OCI-LY7 (cell line): Measurements from ENCODE around the gene IGF1R. TPM values are rescaled to one million over a fixed set of nuclear protein-coding genes. Genes with fewer than 3 reads are reported as not detected.

ENCODE experiments used
- BruUV-seq: library from RNA; stranded (reverse); fragments of 400-500 nt; replicated peaks from 2 replicates; lab custom pipeline; 2021; lab: Mats Ljungman, UMichigan
- CTCF ChIA-PET: fragments of 300-600 bp; sonication (Branson Sonifier 250); formaldehyde crosslinking; loops from one replicate; lab custom pipeline; 2022; ENCODE audit warnings: antibody characterized with exemption; ENCODE audit not compliant: unreplicated experiment; lab: Charles Lee
- POLR2A ChIA-PET: fragments of 300-600 bp; sonication (Branson Sonifier 250); formaldehyde crosslinking; loops from one replicate; lab custom pipeline; 2022; ENCODE audit warnings: antibody characterized with exemption; lab: Charles Lee
- DNase-seq: peaks from one replicate; pipeline ENCODE4 v3.0.0-alpha.2; 2015; ENCODE audit warnings: low spot score
- H2AFZ ChIP-seq: fragments of 200-600 bp; sonication (generic), shearing (Covaris generic); 2 replicates; pipeline ENCODE4 v1.6.1; 2014; ENCODE audit warnings: mild to moderate bottlenecking, antibody characterized with exemption, low read length, moderate library complexity
- H3K27ac ChIP-seq: fragments of 200-600 bp; sonication (generic); 2 replicates; pipeline ENCODE4 v1.5.1; 2014; ENCODE audit warnings: mixed run types, low read depth, mild to moderate bottlenecking, moderate library complexity, low read length, inconsistent platforms; ENCODE audit not compliant: poor library complexity, severe bottlenecking
- H3K36me3 ChIP-seq: fragments of 200-600 bp; sonication (generic); 2 replicates; pipeline ENCODE4 v1.6.1; 2014; ENCODE audit warnings: mild to moderate bottlenecking, antibody characterized with exemption, low read length, moderate library complexity, mixed read lengths; ENCODE audit not compliant: insufficient read depth
- H3K4me1 ChIP-seq: fragments of 200-600 bp; sonication (generic); 2 replicates; pipeline ENCODE4 v1.5.1; 2014; ENCODE audit warnings: mild to moderate bottlenecking, low read length; ENCODE audit not compliant: insufficient read depth, poor library complexity, severe bottlenecking
- H3K4me2 ChIP-seq: fragments of 200-600 bp; sonication (generic); 2 replicates; pipeline ENCODE4 v1.6.1; 2014; ENCODE audit warnings: mild to moderate bottlenecking, low read length
- H3K4me3 ChIP-seq: fragments of 200-600 bp; sonication (generic); 2 replicates; pipeline ENCODE4 v1.5.1; 2014; ENCODE audit warnings: mild to moderate bottlenecking, low read depth, low read length; ENCODE audit not compliant: poor library complexity, severe bottlenecking
- H3K79me2 ChIP-seq: fragments of 200-600 bp; sonication (generic); 2 replicates; pipeline ENCODE4 v1.6.1; 2016; ENCODE audit warnings: low read depth, mild to moderate bottlenecking, low read length, moderate library complexity, mixed read lengths; ENCODE audit not compliant: insufficient read depth
- H3K9me2 ChIP-seq: fragments of 200-600 bp; sonication (generic); 2 replicates; pipeline ENCODE4 v1.6.1; 2016; ENCODE audit warnings: mild to moderate bottlenecking, low read length, mixed read lengths; ENCODE audit not compliant: insufficient read depth
- H3K9me3 ChIP-seq: fragments of 200-600 bp; sonication (generic); 2 replicates; pipeline ENCODE4 v1.6.1; 2014; ENCODE audit warnings: mild to moderate bottlenecking, mixed run types, low read length, mixed read lengths
- H4K20me1 ChIP-seq: fragments of 200-600 bp; sonication (generic); 2 replicates; pipeline ENCODE4 v1.6.1; 2014; ENCODE audit warnings: mild to moderate bottlenecking, antibody characterized with exemption, low read length, moderate library complexity, mixed read lengths; ENCODE audit not compliant: insufficient read depth
- CTCF ChIP-seq: fragments of 200-600 bp; sonication (generic); conservative IDR thresholded peaks from 2 replicates; pipeline ENCODE4 v1.5.1; 2014; ENCODE audit warnings: mild to moderate bottlenecking, antibody characterized with exemption, low read length, moderate library complexity, mixed read lengths
- EZH2phosphoT487 ChIP-seq: fragments of 200-600 bp; sonication (generic); IDR thresholded peaks from 2 replicates; pipeline ENCODE4 v1.6.1; 2018; ENCODE audit warnings: low read depth, borderline replicate concordance, mild to moderate bottlenecking, mixed run types, antibody characterized with exemption, low read length, moderate library complexity, mixed read lengths
- intact Hi-C: fragments of 100-400 bp; cut with micrococcal nuclease; formaldehyde crosslinking; loops from one replicate; pipeline ENCODE4 v1.10.0; 2022; ENCODE audit not compliant: unreplicated experiment
- total RNA-seq, 2 experiments: library from RNA; depleted of rRNA in 1 of 2; stranded (reverse); fragments of >200 nt in 1 of 2; shearing (Covaris generic) in 1 of 2; gene quantifications; 2 replicates each; pipeline ENCODE4 v1.2.3, GENCODE V29; 2014 to 2022

The IGF1R gene
- total RNA-seq, 2 experiments from 2014 or later: 26.5 to 29.1 TPM

- no peak for DNase-seq
- no TSS peak for BruUV-seq
- no peak overlapping the region for H2AFZ ChIP-seq
- H3K79me2 ChIP-seq: no peaks in the 10 kb centered on the region
- no peaks in the 10 kb centered on the region for H4K20me1 ChIP-seq
- H3K4me1 ChIP-seq: peaks cover 9% of the 10 kb centered on the region
- no peaks in the 10 kb centered on the region for H3K9me2 ChIP-seq
- no peak overlapping the region for H3K4me2 ChIP-seq
- TF ChIP-seq CTCF (no peak), EZH2phosphoT487 (no peak)
- H3K27ac ChIP-seq: no peak overlapping the region
- intact Hi-C loops: no loop called here
- POLR2A ChIA-PET: interaction anchor here (0.7 kb wide), 1 partner anchor 1248 kb away, joined by 3 read pairs; no protein-coding TSS in a partner anchor
- no peaks in the 10 kb centered on the region for H3K9me3 ChIP-seq
- H3K4me3 ChIP-seq: no peak overlapping the region
- CTCF ChIA-PET: interaction anchor here (0.5 kb wide), 1 partner anchor 436 kb away, joined by 3 read pairs; no protein-coding TSS in a partner anchor
- H3K36me3 ChIP-seq: no peaks in the 10 kb centered on the region
Measured at GRCh38 chr15:98884894-98885293, 236.6 kb downstream of the IGF1R start.

GRCh38 chr15:98887976-98888375, 239.6 kb downstream of the IGF1R start:
- Histone ChIP-seq H3K4me3 (no peak overlapping the region), H2AFZ (no peak overlapping the region), H3K9me2 (no peaks in the 10 kb centered on the region), H4K20me1 (no peaks in the 10 kb centered on the region; the same call in 1 of the 2 replicates), H3K4me1 (no peaks in the 10 kb centered on the region), H3K27ac (no peak overlapping the region), H3K36me3 (no peaks in the 10 kb centered on the region), H3K79me2 (no peaks in the 10 kb centered on the region), H3K9me3 (no peaks in the 10 kb centered on the region), H3K4me2 (no peak overlapping the region)
- no TSS peak for BruUV-seq
- POLR2A ChIA-PET: interaction anchor here (0.6 kb wide), 1 partner anchor 12 kb away, joined by 3 read pairs; no protein-coding TSS in a partner anchor
- CTCF ChIA-PET: no interaction called here
- no peak for DNase-seq
- intact Hi-C loops: no loop called here
- TF ChIP-seq CTCF: no peak
- TF ChIP-seq EZH2phosphoT487: no peak

- no TSS peak for BruUV-seq
- CTCF ChIA-PET: no interaction called here
- intact Hi-C loops: no loop called here
Measured at GRCh38 chr15:98888820-98889479, 240.6 kb downstream of the IGF1R start.

More at GRCh38 chr15:98888820-98889479, 240.6 kb downstream of the IGF1R start:
- Histone ChIP-seq H3K27ac (no peak overlapping the region), H3K79me2 (no peaks in the 10 kb centered on the region), H3K4me3 (no peak overlapping the region), H3K4me2 (no peak overlapping the region), H3K4me1 (no peaks in the 10 kb centered on the region), H3K36me3 (no peaks in the 10 kb centered on the region), H3K9me3 (no peaks in the 10 kb centered on the region), H2AFZ (no peak overlapping the region), H4K20me1 (no peaks in the 10 kb centered on the region; the same call in 1 of the 2 replicates), H3K9me2 (no peaks in the 10 kb centered on the region)
- DNase-seq: no peak
- TF ChIP-seq EZH2phosphoT487 (no peak), CTCF (no peak)
- POLR2A ChIA-PET: interaction anchor here (0.5 kb wide), 1 partner anchor 97 kb away, joined by 3 read pairs; no protein-coding TSS in a partner anchor
